WTC11 (cell line): ENCODE data around the gene FBXL7. TPM values are rescaled to one million over a fixed set of nuclear protein-coding genes. Genes with fewer than 3 reads are reported as not detected.

Source experiments
- ATAC-seq: fragments of 200-7000 bp; cut with Tn5 transposase; 2 replicates; pipeline ENCODE4 v1.10.0; 2021; ENCODE audit warnings: mild to moderate bottlenecking, moderate library complexity
- CTCF ChIA-PET: fragments of 300-600 bp; sonication (Branson Sonifier 250); formaldehyde crosslinking; loops from one replicate; lab custom pipeline; 2021; ENCODE audit warnings: antibody characterized with exemption; lab: Charles Lee
- POLR2A ChIA-PET: fragments of 350-600 bp; sonication (Branson Sonifier 250); formaldehyde crosslinking; loops from one replicate; lab custom pipeline; 2021; ENCODE audit warnings: antibody characterized with exemption; lab: Charles Lee
- DNase-seq: peaks from one replicate; pipeline ENCODE4 v3.0.0; 2021; ENCODE audit warnings: low spot score
- H3K27ac Mint-ChIP-seq: 2 replicates; pipeline ENCODE4 v1.8.0; 2021; ENCODE audit warnings: mixed read lengths
- H3K27me3 Mint-ChIP-seq: 2 replicates; pipeline ENCODE4 v1.8.0; 2021; ENCODE audit warnings: low read depth, mild to moderate bottlenecking, moderate library complexity, mixed read lengths
- H3K36me3 Mint-ChIP-seq: 2 replicates; pipeline ENCODE4 v1.8.0; 2021; ENCODE audit warnings: mixed read lengths
- H3K4me1 Mint-ChIP-seq: 2 replicates; pipeline ENCODE4 v1.8.0; 2022; ENCODE audit warnings: mixed read lengths
- H3K4me3 Mint-ChIP-seq: 2 replicates; pipeline ENCODE4 v1.8.0; 2021; ENCODE audit warnings: mild to moderate bottlenecking, moderate library complexity, mixed read lengths
- H3K9me3 Mint-ChIP-seq: 2 replicates; pipeline ENCODE4 v1.8.0; 2021; ENCODE audit warnings: mixed read lengths
- CREM ChIP-seq: sonication (generic); formaldehyde crosslinking; IDR thresholded peaks from 2 replicates; pipeline ENCODE4 v1.8.1; 2022; ENCODE audit warnings: mild to moderate bottlenecking, missing genetic modification reagents, moderate library complexity
- EMX1 ChIP-seq: fragments of 250-450 bp; sonication (Bioruptor Pico); IDR thresholded peaks from 2 replicates; pipeline ENCODE4 v1.8.0; 2021; ENCODE audit warnings: mild to moderate bottlenecking
- FOXJ3 ChIP-seq: sonication (generic); formaldehyde crosslinking; IDR thresholded peaks from 2 replicates; pipeline ENCODE4 v1.9.0; 2021; ENCODE audit warnings: missing genetic modification reagents, mild to moderate bottlenecking, borderline replicate concordance
- GRHL2 ChIP-seq: fragments of 250-450 bp; sonication (Bioruptor Pico); IDR thresholded peaks from 2 replicates; pipeline ENCODE4 v1.8.0; 2022; ENCODE audit warnings: mild to moderate bottlenecking, moderate library complexity; ENCODE audit not compliant: insufficient replicate concordance, severe bottlenecking
- IRF2 ChIP-seq: sonication (generic); formaldehyde crosslinking; IDR thresholded peaks from 2 replicates; pipeline ENCODE4 v1.8.0; 2022; ENCODE audit warnings: low read depth, missing genetic modification reagents, borderline replicate concordance
- NFYB ChIP-seq: sonication (generic); formaldehyde crosslinking; conservative IDR thresholded peaks from 2 replicates; pipeline ENCODE4 v1.8.0; 2022; ENCODE audit warnings: low read depth, missing genetic modification reagents
- NR3C1 ChIP-seq: sonication (generic); formaldehyde crosslinking; conservative IDR thresholded peaks from 2 replicates; pipeline ENCODE4 v1.8.1; 2023; ENCODE audit warnings: low read depth, mild to moderate bottlenecking, missing genetic modification reagents
- RORB ChIP-seq: fragments of 250-450 bp; sonication (Bioruptor Pico); IDR thresholded peaks from 2 replicates; pipeline ENCODE4 v1.9.0; 2021; ENCODE audit warnings: mild to moderate bottlenecking
- SMAD4 ChIP-seq: sonication (generic); formaldehyde crosslinking; IDR thresholded peaks from 2 replicates; pipeline ENCODE4 v1.8.0; 2022; ENCODE audit warnings: mild to moderate bottlenecking, missing genetic modification reagents
- SOX15 ChIP-seq: fragments of 250-450 bp; sonication (Bioruptor Pico); IDR thresholded peaks from 2 replicates; pipeline ENCODE4 v1.9.0; 2021; ENCODE audit warnings: mild to moderate bottlenecking
- TEAD4 ChIP-seq: sonication (generic); formaldehyde crosslinking; IDR thresholded peaks from 2 replicates; pipeline ENCODE4 v1.8.0; 2022; ENCODE audit warnings: mild to moderate bottlenecking, missing genetic modification reagents
- ZNF121 ChIP-seq: sonication (generic); formaldehyde crosslinking; IDR thresholded peaks from 2 replicates; pipeline ENCODE4 v1.8.0; 2023; ENCODE audit warnings: missing genetic modification reagents
- ZNF416 ChIP-seq: fragments of 250-450 bp; sonication (Bioruptor Pico); IDR thresholded peaks from 2 replicates; pipeline ENCODE4 v1.9.0; 2021; ENCODE audit warnings: mild to moderate bottlenecking, inconsistent platforms
- total RNA-seq: library from RNA; stranded (reverse); gene quantifications from 3 replicates; pipeline ENCODE4 v1.2.3, GENCODE V29; 2021
- TF ChIP-seq, protein P1 (sequence below): fragments of 250-450 bp; sonication (Bioruptor Pico); IDR thresholded peaks from 2 replicates; pipeline ENCODE4 v1.9.0; 2021; ENCODE audit warnings: mild to moderate bottlenecking, borderline replicate concordance
- TF ChIP-seq, protein P2 (sequence below): fragments of 250-450 bp; sonication (Bioruptor Pico); conservative IDR thresholded peaks from 2 replicates; pipeline ENCODE4 v1.9.0; 2021; ENCODE audit warnings: mild to moderate bottlenecking
- TF ChIP-seq, protein P3 (sequence below): sonication (generic); formaldehyde crosslinking; IDR thresholded peaks from 2 replicates; pipeline ENCODE4 v1.8.1; 2022; ENCODE audit warnings: low read depth, mild to moderate bottlenecking, moderate library complexity, missing genetic modification reagents, borderline replicate concordance

FBXL7 gene
- total RNA-seq, 1 experiment from 2014 or later: 13.8 TPM

DNA sequence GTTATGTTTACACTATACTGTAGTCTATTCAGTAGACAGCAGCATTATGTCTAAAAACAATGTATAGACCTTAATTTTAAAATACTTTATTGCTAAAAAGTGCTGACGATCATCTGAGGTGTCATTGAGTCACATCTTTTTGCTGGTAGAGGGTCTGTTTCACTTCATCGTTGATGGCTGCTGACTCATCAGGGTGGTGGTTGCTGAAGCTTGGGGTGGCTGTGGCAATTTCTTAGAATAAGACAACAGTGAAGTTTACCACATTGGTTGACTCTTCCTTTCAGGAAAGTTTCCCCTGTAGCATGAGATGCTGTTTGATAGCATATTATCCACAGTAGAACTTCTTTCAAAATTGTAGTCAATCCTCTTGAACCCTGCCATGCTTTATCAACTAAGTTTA lies 150.3 kb downstream of the FBXL7 start:
- H3K36me3 Mint-ChIP-seq: peaks cover 12% of the 10 kb centered on the region
- H3K27ac Mint-ChIP-seq: no peak overlapping the region
- ChIA-PET CTCF (no interaction called here), POLR2A (no interaction called here)
- H3K4me1 Mint-ChIP-seq: peaks cover 39% of the 10 kb centered on the region
- H3K27me3 Mint-ChIP-seq: no peaks in the 10 kb centered on the region; the same call in 1 of the 2 replicates
- DNase-seq (no peak), ATAC-seq (no peak)
- H3K9me3 Mint-ChIP-seq: peaks cover 16% of the 10 kb centered on the region
- TF ChIP-seq TEAD4 (CRISPR knock-in tag) (no peak), RORB (CRISPR knock-in tag) (no peak), FOXJ3 (CRISPR knock-in tag) (no peak), SMAD4 (CRISPR knock-in tag) (no peak), NFYB (CRISPR knock-in tag) (no peak)
- TF ChIP-seq, protein P1, sequence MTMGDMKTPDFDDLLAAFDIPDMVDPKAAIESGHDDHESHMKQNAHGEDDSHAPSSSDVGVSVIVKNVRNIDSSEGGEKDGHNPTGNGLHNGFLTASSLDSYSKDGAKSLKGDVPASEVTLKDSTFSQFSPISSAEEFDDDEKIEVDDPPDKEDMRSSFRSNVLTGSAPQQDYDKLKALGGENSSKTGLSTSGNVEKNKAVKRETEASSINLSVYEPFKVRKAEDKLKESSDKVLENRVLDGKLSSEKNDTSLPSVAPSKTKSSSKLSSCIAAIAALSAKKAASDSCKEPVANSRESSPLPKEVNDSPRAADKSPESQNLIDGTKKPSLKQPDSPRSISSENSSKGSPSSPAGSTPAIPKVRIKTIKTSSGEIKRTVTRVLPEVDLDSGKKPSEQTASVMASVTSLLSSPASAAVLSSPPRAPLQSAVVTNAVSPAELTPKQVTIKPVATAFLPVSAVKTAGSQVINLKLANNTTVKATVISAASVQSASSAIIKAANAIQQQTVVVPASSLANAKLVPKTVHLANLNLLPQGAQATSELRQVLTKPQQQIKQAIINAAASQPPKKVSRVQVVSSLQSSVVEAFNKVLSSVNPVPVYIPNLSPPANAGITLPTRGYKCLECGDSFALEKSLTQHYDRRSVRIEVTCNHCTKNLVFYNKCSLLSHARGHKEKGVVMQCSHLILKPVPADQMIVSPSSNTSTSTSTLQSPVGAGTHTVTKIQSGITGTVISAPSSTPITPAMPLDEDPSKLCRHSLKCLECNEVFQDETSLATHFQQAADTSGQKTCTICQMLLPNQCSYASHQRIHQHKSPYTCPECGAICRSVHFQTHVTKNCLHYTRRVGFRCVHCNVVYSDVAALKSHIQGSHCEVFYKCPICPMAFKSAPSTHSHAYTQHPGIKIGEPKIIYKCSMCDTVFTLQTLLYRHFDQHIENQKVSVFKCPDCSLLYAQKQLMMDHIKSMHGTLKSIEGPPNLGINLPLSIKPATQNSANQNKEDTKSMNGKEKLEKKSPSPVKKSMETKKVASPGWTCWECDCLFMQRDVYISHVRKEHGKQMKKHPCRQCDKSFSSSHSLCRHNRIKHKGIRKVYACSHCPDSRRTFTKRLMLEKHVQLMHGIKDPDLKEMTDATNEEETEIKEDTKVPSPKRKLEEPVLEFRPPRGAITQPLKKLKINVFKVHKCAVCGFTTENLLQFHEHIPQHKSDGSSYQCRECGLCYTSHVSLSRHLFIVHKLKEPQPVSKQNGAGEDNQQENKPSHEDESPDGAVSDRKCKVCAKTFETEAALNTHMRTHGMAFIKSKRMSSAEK (CRISPR knock-in tag): no peak
- TF ChIP-seq, all 79 proteins: peak for 0
- no peak overlapping the region for H3K4me3 Mint-ChIP-seq

DNA sequence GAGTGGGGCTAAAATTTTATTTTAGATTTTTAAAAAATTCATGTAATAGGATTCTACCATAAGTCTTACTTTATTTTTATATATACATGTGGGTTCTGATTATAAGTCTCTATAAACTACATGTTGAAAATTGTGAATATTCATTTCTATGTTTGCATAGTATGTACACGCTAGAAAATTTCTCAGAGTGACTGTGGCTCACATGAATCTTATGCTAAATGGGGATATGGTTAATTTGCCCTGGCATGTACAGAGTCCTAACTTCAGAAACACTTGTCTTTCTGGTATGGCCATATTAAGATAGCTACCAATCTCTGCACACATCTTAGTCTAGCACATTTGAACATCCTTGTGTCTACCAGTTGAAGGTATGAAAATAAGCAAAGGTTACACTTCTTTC lies 154.8 kb downstream of the FBXL7 start:
- POLR2A ChIA-PET: no interaction called here
- DNase-seq: no peak
- Mint-ChIP-seq H3K27me3 (no peaks in the 10 kb centered on the region; the same call in 1 of the 2 replicates), H3K9me3 (peaks cover 26% of the 10 kb centered on the region), H3K36me3 (peaks cover 12% of the 10 kb centered on the region), H3K4me1 (peaks cover 25% of the 10 kb centered on the region), H3K4me3 (no peak overlapping the region), H3K27ac (no peak overlapping the region)
- TF ChIP-seq IRF2: no peak
- TF ChIP-seq, protein P2, sequence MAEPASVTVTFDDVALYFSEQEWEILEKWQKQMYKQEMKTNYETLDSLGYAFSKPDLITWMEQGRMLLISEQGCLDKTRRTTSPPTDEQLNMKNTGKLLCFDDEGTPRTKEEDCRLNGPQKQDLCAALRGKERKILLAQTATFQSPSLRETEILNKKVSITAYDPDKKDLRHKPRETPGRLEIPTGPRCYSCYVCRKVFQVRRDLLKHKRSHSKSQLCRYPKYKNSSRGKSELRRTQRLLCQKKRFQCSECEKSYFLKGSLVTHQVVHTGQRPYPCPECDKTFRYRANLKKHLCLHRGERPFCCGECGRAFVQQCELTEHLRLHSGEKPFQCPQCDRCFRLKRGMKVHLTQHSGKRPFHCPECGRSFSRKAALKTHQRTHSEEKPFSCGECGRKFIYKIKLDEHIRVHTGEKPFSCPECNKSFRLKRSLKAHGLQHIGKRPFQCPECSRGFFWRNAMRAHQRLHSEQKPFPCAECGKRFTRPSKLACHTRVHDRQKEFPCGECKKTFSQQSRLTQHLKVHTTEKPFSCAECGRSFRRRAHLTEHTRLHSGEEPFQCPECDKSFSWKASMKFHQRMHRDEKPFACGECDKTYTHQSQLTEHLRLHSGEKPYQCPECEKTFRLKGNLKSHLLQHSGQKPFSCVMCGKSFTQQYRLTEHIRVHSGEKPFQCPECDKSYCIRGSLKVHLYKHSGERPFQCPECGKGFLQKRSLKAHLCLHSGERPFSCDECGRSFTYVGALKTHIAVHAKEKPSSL (CRISPR knock-in tag): no peak
- TF ChIP-seq ZNF416 (CRISPR knock-in tag): no peak
- no peak for TF ChIP-seq NR3C1 (CRISPR knock-in tag)
- CTCF ChIA-PET: no interaction called here
- ATAC-seq: no peak

DNA sequence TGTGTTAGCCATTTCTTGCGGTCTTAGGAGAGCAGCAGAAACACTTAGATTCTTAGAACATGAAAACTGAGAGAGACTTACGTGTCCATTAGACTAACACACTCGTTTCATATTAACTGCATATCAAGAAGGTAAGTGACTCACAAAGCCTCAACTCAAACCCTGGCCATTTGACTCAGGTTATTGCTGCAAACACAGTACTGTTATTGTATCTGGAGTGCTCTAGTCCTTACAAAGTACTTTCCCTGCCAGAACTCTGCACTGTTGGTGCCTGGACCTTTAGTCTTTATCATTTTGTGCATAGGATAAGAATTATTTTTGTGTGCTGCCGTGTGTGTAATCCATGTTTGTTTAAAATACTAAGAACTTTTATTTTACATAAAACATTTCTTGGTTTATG lies 155.7 kb downstream of the FBXL7 start:
- Mint-ChIP-seq H3K27ac (no peak overlapping the region), H3K36me3 (peaks cover 8% of the 10 kb centered on the region), H3K4me3 (no peak overlapping the region), H3K27me3 (no peaks in the 10 kb centered on the region; the same call in 1 of the 2 replicates), H3K9me3 (peaks cover 22% of the 10 kb centered on the region), H3K4me1 (peaks cover 25% of the 10 kb centered on the region)
- DNase-seq (no peak), ATAC-seq (no peak)
- ChIA-PET CTCF (no interaction called here), POLR2A (no interaction called here)
- no peak for TF ChIP-seq RORB (CRISPR knock-in tag)
- no peak for TF ChIP-seq ZNF121
- TF ChIP-seq GRHL2 (CRISPR knock-in tag): no peak
- TF ChIP-seq SOX15 (CRISPR knock-in tag): no peak
- TF ChIP-seq NR3C1 (CRISPR knock-in tag): no peak
- no peak for TF ChIP-seq EMX1 (CRISPR knock-in tag)
- no peak for TF ChIP-seq CREM (CRISPR knock-in tag)
- TF ChIP-seq, protein P3, sequence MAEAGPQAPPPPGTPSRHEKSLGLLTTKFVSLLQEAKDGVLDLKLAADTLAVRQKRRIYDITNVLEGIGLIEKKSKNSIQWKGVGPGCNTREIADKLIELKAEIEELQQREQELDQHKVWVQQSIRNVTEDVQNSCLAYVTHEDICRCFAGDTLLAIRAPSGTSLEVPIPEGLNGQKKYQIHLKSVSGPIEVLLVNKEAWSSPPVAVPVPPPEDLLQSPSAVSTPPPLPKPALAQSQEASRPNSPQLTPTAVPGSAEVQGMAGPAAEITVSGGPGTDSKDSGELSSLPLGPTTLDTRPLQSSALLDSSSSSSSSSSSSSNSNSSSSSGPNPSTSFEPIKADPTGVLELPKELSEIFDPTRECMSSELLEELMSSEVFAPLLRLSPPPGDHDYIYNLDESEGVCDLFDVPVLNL: no peak
